Esophagus squamous epithelium (tissue), 5 donors: ENCODE measurements around the gene TMTC2. TPM values are rescaled to one million over a fixed set of nuclear protein-coding genes. Genes with fewer than 3 reads are reported as not detected.

Experiments
- DNase-seq: peaks from one replicate; lab custom pipeline; 2025; lab: John Stamatoyannopoulos, UW
- H3K27ac ChIP-seq, 4 donors: fragments of 200-600 bp; sonication (generic); one replicate each; pipeline ENCODE4 v1.5.1; 2016 to 2019; ENCODE audit warnings: mild to moderate bottlenecking in 1 of 4
- H3K27me3 ChIP-seq, 4 donors: fragments of 200-600 bp; sonication (generic); 1 replicate in 3 of 4; 2 replicates in 1 of 4; pipeline versions ENCODE4 v1.5.1 to v1.6.0; 2017 to 2021; ENCODE audit warnings: antibody characterized with exemption in 1 of 4
- H3K36me3 ChIP-seq, 3 donors: fragments of 200-600 bp; sonication (generic); one replicate each; pipeline ENCODE4 v1.5.1; 2016 to 2019
- H3K4me1 ChIP-seq, 3 donors: fragments of 200-600 bp; sonication (generic); one replicate each; pipeline ENCODE4 v1.5.1; 2017 to 2019
- H3K4me3 ChIP-seq, 4 donors: fragments of 200-600 bp; sonication (generic); 1 replicate in 3 of 4; 2 replicates in 1 of 4; pipeline ENCODE4 v1.5.1; 2016 to 2019; ENCODE audit warnings: mild to moderate bottlenecking in 2 of 4, moderate library complexity in 1 of 4
- H3K9me3 ChIP-seq, 3 donors: fragments of 200-600 bp; sonication (generic); one replicate each; pipeline ENCODE4 v1.5.1; 2016 to 2019
- POLR2A ChIP-seq, 4 donors: fragments of 450-650 bp; IDR thresholded peaks; one replicate each; pipeline ENCODE4 v1.6.1; 2017; ENCODE audit warnings: antibody characterized with exemption in 4 of 4, mild to moderate bottlenecking in 4 of 4, moderate library complexity in 3 of 4
- WGBS, 2 donors: methylation state at CpG; one replicate each; pipeline ENCODE4 v1.1.5; 2018; 5-methylcytosine and 5-hydroxymethylcytosine counted together
- intact Hi-C: fragments of 100-400 bp; cut with DNase I; formaldehyde crosslinking; loops from one replicate; pipeline ENCODE4 v1.15.0; 2022
- total RNA-seq, 4 donors: library from RNA; depleted of rRNA; stranded (reverse); fragments of >200 nt; gene quantifications; one replicate each; pipeline ENCODE4 v1.1.0, GENCODE V29; 2016
- TF ChIP-seq, protein P1 (sequence below), 6 experiments: fragments of 450-650 bp in 4 of 6; fragments of 200-600 bp in 2 of 6; sonication (generic) in 2 of 6; IDR thresholded peaks; one replicate each; pipeline ENCODE4 v1.5.1; 2016 to 2019; ENCODE audit warnings: antibody characterized with exemption in 6 of 6, mild to moderate bottlenecking in 4 of 6, moderate library complexity in 4 of 6
- donor health status: DM: yes; HTN: yes; CAD: no.

The TMTC2 gene
- total RNA-seq, 4 donors from 2014 or later: 18.3 to 27.0 (median 21.8) TPM

DNA sequence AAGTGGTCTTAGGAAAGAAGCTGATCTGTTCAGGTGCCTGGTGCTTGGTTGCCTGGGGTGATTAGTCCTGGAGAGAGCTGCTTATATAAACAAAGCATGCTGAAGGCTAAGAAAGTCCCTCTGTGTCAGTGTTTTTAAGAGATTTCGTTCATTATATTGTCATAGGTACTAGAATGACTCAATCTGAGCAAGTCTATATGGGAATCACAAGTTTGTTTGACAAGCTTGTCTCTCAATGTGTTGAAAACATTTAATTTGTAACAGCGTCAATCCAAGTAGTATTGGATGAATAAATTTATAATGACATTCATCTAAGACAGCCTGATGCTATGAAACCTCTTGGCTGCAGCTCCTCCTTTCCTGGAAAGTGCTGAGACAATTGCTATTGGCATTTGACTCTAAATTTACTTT, 256.3 kb downstream of the TMTC2 start:
- no peak for DNase-seq
- H3K9me3 ChIP-seq: no peaks in the 10 kb centered on the region
- H3K36me3 ChIP-seq: no peaks in the 10 kb centered on the region
- TF ChIP-seq, protein P1, sequence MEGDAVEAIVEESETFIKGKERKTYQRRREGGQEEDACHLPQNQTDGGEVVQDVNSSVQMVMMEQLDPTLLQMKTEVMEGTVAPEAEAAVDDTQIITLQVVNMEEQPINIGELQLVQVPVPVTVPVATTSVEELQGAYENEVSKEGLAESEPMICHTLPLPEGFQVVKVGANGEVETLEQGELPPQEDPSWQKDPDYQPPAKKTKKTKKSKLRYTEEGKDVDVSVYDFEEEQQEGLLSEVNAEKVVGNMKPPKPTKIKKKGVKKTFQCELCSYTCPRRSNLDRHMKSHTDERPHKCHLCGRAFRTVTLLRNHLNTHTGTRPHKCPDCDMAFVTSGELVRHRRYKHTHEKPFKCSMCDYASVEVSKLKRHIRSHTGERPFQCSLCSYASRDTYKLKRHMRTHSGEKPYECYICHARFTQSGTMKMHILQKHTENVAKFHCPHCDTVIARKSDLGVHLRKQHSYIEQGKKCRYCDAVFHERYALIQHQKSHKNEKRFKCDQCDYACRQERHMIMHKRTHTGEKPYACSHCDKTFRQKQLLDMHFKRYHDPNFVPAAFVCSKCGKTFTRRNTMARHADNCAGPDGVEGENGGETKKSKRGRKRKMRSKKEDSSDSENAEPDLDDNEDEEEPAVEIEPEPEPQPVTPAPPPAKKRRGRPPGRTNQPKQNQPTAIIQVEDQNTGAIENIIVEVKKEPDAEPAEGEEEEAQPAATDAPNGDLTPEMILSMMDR (IDR thresholded peaks at IDR 0.05): no peak
- no peak for TF ChIP-seq POLR2A (IDR thresholded peaks at IDR 0.05)
- no peaks in the 10 kb centered on the region for H3K27me3 ChIP-seq
- H3K4me3 ChIP-seq: no peak overlapping the region
- WGBS, 2 donors: 45% methylated on average over 2 of the region's 2 CpGs
- intact Hi-C loops: no loop called here
- H3K4me1 ChIP-seq: peaks cover 0 to 12% (median 0%) of the 10 kb centered on the region in 3 donors
- no peak overlapping the region for H3K27ac ChIP-seq

DNA sequence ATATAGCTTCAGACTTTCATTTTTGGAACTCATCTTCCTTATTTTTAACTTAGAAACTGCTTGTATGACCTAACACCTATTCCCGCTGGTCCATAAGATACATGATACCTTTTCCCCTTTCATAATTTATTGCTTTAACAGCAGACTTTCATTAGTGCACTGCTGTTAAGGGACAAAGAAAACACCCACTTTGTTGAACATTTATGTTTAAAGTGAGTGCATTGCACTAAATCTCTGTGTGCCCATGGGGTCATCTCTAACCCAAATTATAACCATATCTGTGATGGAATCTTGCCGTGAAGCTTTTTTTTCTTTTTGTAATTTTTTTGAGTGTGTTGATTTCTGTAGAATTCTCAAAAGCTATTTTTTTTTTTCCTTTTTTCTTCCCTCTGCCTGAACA, 261.8 kb downstream of the TMTC2 start:
- DNase-seq: no peak
- Histone ChIP-seq H3K4me1 (peaks cover 0 to 10% (median 0%) of the 10 kb centered on the region in 3 donors), H3K36me3 (no peaks in the 10 kb centered on the region), H3K27me3 (no peaks in the 10 kb centered on the region), H3K27ac (no peak overlapping the region), H3K4me3 (no peak overlapping the region), H3K9me3 (no peaks in the 10 kb centered on the region)
- TF ChIP-seq, protein P1 (IDR thresholded peaks at IDR 0.05): no peak
- TF ChIP-seq POLR2A (IDR thresholded peaks at IDR 0.05): no peak
- intact Hi-C loops: no loop called here
- WGBS, 2 donors: 81 to 85% methylated on average over 2 of the region's 2 CpGs

- Histone ChIP-seq H3K27ac (no peak overlapping the region), H3K9me3 (no peaks in the 10 kb centered on the region), H3K4me3 (no peak overlapping the region), H3K4me1 (peaks cover 0 to 12% (median 0%) of the 10 kb centered on the region in 3 donors), H3K27me3 (no peaks in the 10 kb centered on the region), H3K36me3 (no peaks in the 10 kb centered on the region)
- no peak for TF ChIP-seq POLR2A (IDR thresholded peaks at IDR 0.05)
- TF ChIP-seq, protein P1 (IDR thresholded peaks at IDR 0.05): no peak
- DNase-seq: no peak
- 96 to 100% methylated on average over 2 of the region's 2 CpGs for WGBS, 2 donors
- intact Hi-C loops: no loop called here
These were observed 263.6 kb downstream of the TMTC2 start for GRCh38 chr12:82950356-82950755.

DNA sequence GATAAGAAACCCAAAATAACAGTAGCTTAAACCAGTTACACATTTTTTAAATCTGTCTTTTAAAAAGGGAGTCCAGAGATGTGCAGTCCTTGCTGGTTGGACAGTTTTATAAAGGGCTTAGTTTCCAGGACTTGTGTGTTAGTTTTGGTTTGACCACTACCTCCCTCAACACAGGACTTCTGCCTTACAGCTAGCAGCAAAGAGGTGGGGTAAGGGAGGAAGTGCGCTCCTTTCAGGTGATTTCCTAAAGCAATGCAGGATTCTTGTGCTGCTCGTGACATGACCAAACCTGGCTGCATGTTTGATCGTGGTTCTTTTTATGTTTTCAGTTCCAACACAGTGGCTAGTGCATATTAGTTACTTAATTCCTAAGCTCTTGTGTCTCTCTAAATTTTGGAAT, 266.2 kb downstream of the TMTC2 start:
- H3K27ac ChIP-seq: no peak overlapping the region
- no peak for TF ChIP-seq POLR2A (IDR thresholded peaks at IDR 0.05)
- intact Hi-C loops: no loop called here
- DNase-seq: no peak
- no peaks in the 10 kb centered on the region for H3K36me3 ChIP-seq
- H3K9me3 ChIP-seq: no peaks in the 10 kb centered on the region
- H3K4me3 ChIP-seq: no peak overlapping the region
- H3K27me3 ChIP-seq: no peaks in the 10 kb centered on the region
- 45 to 46% methylated on average over 3 of the region's 3 CpGs for WGBS, 2 donors
- H3K4me1 ChIP-seq: peaks cover 0 to 15% (median 0%) of the 10 kb centered on the region in 3 donors

- DNase-seq: no peak
- Histone ChIP-seq H3K9me3 (no peaks in the 10 kb centered on the region), H3K4me1 (peaks cover 0 to 18% (median 0%) of the 10 kb centered on the region in 3 donors), H3K27me3 (no peaks in the 10 kb centered on the region), H3K27ac (no peak overlapping the region), H3K4me3 (no peak overlapping the region), H3K36me3 (no peaks in the 10 kb centered on the region)
- 50 to 55% methylated on average over 1 of the region's 1 CpG for WGBS, 2 donors
- intact Hi-C loops: no loop called here
- no peak for TF ChIP-seq POLR2A (IDR thresholded peaks at IDR 0.05)
- TF ChIP-seq, protein P1 (IDR thresholded peaks at IDR 0.05): no peak
These were observed 266.7 kb downstream of the TMTC2 start for GRCh38 chr12:82953397-82953796.

GRCh38 chr12:82954064-82954463, 267.4 kb downstream of the TMTC2 start:
- WGBS, 2 donors: 86 to 92% methylated on average over 3 of the region's 3 CpGs
- TF ChIP-seq, protein P1 (IDR thresholded peaks at IDR 0.05): no peak
- no peak for TF ChIP-seq POLR2A (IDR thresholded peaks at IDR 0.05)
- Histone ChIP-seq H3K4me1 (peaks cover 0 to 23% (median 0%) of the 10 kb centered on the region in 3 donors), H3K27ac (no peak overlapping the region), H3K27me3 (no peaks in the 10 kb centered on the region), H3K4me3 (no peak overlapping the region), H3K36me3 (no peaks in the 10 kb centered on the region), H3K9me3 (no peaks in the 10 kb centered on the region)
- DNase-seq: no peak
- intact Hi-C loops: no loop called here
